ENCODE results near the gene WFIKKN2.

Gene WFIKKN2

DNA sequence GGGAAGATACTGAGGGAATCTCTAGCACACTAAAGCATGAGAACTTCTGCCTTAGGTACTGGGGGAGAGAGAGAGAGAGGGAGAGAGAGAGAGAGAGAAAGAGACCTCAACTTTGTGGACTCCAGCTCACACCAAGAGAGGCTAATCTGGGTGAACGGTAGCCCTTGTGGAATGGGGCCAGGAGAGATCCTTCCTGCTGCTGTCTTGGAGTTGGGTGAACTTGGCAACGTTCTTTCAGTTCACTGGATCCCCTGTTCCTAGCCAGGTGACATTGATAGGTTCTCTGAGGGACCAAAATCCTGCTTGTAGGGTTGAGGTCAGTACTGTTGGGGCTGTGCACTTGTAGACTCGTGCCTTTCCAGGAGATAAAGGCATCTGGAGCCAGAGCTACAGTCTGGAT is 26.5 kb upstream of the WFIKKN2 start:
- no peak for DNase-seq (ENCODE audit: low read depth, low spot score)

DNA sequence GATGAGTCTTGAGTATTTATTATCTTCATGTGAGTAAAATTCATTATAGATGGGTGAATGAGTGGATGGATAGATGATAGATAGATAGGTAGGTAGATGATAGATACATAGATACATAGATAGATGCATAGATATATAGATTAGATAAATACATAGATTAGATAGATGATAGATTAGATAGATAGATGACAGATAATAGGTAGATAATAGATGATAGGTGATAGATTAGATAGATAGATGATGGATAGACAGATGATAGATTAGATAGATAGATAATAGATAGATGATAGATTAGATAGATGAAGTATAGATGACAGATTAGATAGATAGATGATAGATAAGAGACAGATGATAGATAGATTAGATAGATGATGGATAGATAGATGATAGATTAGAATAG is 21.8 kb upstream of the WFIKKN2 start:
- no peak for DNase-seq (ENCODE audit: low read depth, low spot score)

DNA sequence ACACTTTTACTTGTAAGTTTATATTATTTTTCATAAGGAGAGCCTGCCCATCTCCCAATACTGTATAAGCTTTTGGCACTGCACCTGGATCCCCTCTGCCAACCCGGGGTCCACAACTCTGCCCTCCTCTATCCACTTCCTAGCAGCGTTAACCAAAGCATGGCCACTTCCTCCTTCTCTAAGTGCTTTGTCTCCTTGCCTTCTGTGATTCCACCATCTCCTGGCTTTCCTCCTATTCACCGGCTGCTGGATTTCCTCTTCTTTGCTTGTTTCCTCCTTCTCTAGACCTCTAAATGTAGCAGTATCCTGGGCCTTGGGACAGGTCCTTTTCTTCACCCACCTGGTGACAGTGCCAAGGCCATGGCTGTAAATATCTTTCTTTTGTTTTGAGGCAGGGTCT is 20.0 kb upstream of the WFIKKN2 start:
- DNase-seq (ENCODE audit: low read depth, low spot score): no peak

DNA sequence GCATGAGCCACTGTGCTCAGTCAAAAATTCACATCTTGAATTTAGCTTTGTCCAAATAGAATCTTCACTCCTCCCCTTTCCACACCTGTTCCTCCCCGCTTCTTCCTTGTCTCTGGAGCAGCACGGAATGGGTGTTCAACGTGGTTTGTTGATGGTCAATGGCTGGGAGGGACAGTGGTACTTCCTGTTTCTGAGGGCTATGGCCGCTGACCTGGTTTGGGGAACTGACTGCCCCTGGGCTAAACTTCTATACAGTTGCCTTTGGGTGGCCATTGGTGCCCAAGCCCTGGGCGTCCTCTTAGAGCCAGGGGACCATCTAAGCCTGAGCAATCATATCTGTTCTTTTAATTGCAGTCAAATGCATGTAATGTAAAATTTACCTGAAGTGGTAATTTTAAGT is 19.1 kb upstream of the WFIKKN2 start:
- DNase-seq (ENCODE audit: low read depth, low spot score): no peak

DNA sequence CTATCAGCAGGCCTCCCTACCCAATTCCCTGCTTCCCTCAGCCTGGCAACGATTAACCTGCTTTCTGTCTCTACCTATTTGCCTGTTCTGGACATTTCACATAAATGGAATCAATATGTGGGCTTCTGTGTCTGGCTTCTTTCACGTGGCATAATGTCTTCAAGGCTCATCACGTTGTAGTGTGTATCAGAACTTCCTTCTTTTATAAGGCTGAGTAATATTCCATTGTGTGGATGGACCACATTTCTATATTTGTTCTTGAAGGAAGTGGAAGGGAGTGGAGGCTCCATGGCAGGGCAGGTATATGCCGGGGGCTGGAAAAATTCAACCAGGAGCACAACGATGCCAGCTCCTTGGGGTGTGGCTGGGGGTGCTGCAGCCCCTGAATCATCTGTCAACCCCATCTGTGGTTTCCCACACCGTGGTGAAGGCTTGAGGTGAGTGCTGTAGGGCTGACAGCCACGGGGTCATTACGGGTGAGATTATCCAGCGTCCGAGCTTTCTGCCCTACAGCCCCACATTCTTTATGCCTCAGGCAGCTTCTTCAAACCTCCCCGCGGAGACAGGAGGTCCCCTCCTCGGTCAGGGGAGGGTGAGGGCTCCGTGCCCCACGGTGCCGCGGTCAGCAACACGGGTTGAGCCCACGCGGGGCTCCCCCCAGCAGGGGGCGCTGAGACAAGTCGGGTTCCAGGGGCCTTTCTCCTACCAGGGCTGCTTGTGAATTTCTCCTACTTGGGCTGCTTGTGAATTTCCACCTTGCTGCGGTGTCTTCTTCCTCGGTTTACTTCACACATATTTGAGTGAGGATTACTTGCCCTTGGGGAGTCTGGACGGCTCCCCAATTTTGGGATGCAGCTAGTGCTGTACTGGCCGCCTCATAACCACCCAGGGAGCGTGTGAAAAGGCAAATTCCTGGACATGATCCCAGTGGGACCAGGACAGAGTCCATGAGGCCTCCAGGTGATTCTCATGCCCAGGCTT is 18.3 kb upstream of the WFIKKN2 start:
- DNase-seq (ENCODE audit: low read depth, low spot score): no peak

DNA sequence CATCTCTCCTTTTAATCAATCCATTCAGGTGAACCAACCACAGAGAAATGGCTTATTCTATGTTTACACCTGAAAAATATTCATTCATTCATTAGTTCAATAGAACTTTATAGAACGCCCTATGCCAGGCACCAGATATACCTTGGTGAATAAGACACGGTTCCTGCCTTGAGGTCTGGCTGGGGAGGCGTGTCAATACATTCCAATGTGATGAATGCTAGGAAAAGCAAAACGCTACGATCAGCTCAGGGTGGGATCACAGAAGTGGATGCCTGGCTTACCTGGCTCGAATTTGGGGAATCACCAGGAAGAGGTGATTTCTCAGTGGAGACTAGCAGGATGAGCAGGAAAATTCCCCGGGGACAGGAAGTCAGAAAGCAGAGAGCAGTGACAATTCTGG is 17.5 kb upstream of the WFIKKN2 start:
- no peak for DNase-seq (ENCODE audit: low read depth, low spot score)

DNA sequence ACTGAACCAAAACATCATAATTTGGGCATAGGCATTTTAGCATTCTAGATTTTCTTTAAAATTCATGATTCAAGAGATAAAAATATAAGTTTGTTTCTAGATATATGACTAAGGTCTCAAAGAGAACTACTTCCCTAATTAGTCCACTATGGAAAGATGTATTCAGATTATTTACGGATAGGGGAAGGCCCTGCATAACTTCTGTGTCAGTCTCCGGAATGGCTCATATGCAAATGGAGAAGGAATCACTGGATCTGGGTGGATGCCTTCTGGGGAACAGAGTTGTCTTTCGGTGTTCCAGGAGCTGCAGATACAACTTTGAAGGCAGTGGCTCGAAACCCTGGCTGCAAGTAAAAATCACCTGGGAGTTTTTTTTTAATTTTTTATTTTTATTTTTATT is 17.1 kb upstream of the WFIKKN2 start:
- no peak for DNase-seq (ENCODE audit: low read depth, low spot score)

DNA sequence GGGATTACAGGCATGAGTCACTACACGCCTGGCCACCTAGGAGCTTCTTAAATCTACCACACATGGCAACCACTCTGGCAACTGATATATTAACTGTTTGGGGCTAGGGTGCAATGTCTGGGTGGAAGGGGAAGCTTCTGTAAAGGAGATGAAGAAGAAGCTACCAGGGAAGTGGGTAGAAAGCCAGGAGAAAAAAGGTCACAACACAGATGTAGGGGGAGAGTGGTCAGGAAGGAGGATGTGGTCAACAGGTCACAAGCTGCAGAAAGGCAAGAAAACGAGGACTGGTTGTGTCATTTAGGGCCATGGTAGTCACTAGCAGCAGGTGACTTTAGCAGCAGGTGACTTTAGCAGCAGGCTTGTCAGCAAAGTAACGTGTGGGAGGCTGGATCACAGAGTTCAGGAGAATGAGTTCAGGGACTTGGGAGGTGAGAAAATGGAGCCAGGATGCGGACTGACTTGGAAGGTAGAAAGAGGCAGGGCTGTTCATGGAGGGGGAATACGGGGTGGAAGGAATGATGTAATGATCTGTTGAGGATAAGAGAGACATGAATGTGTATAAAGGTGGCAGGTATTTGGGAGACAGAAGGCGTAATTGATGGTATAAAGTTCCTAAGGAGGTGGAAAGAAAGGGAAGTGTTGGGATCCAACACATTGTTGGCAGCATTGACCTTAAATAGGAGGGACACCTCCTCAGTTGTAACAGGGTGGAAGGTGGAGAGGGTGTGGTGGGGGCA is 16.3 kb upstream of the WFIKKN2 start:
- no peak for DNase-seq (ENCODE audit: low read depth, low spot score)

DNA sequence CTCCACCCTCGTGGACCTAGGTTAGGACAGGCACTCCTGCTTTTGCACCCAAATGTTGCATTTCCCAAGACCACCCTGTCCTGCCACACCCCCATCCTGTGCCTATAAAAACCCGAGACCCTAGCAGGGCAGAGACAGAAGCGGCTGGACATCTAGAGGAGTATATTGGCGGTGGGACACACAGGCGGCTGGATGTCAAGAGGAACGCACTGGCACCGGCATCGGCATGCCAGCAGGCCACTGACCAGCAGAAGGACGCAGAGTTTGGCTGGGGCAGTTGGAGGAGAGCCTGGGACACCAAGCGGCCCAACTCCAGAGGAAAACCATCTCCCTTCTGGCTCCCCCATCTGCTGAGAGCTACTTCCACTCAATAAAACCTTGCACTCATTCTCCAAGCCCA is 14.7 kb upstream of the WFIKKN2 start:
- DNase-seq (ENCODE audit: low read depth, low spot score): no peak

DNA sequence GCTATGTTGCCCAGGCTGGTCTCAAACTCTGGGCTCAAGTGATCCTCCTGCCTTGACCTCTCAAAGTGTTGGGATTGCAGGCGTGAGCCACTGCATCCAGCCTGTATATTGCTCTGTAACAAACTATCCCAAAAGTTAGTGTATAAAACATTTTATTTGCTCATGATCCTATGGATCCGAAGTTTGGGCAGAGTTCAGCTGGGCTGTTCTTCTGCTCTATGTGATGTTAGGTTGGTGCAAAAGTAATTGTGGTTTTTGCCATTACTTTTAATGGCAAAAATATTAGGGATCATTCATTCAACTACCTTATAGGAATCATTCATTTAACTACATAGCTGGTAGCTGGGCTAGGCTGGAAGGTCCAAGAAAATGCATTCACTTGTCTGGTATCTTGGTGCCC is 12.8 kb upstream of the WFIKKN2 start:
- DNase-seq (ENCODE audit: low read depth, low spot score): no peak

DNA sequence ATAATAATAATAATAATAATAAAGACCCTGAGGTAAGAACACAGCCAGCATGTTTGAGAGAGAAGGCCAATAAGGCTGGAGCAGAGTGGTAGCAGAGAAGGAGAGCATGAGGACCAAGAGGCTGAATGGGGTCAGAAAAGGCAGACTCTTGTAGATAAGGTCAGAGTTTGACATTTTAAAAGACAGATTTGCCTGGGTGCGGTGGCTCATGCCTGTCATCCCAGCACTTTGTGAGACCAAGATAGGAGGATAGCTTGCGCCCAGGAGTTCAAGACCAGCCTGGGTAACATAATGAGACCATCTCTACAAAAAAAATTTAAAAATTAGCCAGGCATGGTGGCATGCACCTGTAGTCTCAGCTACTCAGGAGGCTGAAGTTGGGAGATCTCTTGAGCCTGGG is 11.0 kb upstream of the WFIKKN2 start:
- no peak for DNase-seq (ENCODE audit: low read depth, low spot score)

DNA sequence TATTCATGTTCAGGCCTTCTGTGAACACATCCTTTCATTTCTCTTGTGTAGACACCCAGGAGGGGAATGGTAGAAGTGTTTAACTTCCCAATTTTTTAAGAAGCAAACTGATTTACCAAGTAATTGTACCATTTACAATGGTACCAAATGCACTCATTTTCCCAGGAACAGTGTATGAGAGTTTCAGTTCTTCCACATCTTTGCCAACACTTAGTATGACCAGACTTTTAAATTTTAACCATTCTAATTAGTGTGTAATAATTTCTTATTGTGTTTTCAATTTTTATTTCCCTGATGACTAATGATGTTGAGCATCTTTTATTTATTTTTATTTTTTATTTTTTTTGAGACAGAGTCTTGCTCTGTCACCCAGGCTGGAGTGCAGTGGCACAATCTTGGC is 10.2 kb upstream of the WFIKKN2 start:
- DNase-seq (ENCODE audit: low read depth, low spot score): no peak

DNA sequence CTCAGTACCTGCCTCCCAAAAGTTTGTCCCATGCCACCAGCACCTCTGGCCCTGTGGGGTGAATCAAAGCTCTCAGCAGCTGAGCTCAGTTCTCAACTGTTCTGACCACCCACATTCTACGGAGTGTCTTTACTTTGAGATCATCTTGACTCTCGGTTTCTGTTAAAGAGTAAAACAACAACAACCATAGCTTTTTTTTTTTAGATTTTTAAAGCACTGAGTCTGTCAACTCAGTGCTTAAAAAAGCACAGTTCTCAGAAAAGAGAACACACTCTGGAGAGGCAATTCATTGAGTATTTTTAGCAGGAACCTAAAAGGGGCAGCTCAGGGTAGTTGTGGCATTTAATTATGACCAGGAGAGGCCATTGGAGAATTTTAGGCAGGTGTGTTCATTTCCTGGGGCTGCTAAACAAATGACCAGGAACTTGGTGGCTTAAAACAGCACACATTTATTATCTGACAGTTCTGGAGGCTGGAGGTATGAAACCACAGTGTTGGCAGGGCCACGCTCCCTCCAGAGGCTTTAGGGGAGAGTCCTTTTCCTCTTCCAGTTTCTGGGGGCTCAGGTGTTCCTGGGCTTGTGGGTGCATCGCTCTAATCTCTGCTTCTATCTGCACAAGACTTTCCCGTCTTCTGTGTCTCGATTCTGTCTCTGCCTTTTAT is 6.7 kb upstream of the WFIKKN2 start:
- no peak for DNase-seq (ENCODE audit: low read depth, low spot score)

DNA sequence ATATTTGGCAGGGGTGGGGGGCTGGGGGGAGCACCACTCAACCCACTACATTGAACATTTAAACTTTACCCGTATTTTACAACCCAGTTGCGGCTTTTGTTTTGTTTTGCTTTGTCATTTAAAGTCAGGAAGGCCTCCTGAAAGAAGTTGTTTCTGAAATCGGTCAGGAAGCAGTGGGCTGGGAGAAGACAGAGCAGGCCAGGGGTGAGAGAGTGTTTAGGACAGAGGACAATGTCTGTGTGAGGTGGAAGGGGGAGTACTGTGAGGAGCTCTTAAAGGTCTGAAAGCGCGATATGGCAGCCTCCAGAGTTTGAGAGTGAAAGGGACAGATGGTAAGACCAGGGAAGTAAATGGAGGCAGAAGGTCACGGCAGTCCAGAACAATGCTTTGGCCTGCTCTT is 6.1 kb upstream of the WFIKKN2 start:
- no peak for DNase-seq (ENCODE audit: low read depth, low spot score)

DNA sequence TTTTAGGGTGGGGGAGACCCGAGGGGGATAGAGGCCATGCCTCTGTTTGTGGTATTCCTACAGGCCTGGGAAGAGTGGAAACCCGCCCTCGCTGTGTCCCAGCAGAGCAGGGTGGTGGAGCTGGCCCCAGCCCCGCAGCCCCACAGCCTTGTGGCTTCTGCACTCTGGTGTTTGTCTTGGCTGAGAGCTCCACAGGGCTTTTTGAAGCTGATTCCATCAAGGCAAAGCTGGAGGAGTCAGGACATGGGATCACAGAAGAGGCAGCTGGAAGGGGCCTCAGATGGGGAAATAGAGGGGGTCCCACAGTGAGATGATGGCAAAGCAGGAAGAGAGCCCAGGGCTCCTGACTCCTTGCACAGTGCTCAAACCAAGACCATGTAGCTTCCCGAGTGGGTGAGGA is 5.0 kb upstream of the WFIKKN2 start:
- DNase-seq (ENCODE audit: low read depth, low spot score): no peak

DNA sequence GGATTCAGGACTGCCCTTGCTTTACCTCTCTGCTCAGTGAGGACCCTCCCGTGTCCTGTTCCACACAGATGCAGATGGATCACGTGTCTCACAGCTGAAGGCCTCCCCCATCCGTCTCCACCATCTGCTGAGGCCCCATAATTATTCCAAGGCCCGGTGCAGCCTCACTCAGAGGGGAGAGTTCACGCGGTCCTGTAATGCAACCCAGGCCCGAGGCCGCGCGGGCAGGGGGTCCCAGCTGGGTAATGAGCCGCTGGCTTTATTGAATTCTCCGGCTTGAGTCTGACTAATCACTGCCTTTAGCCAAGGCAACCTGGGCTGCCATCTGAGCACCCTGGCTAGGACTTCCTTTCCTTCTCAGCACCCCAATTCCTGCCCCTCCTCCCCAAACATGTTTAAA is 4.4 kb upstream of the WFIKKN2 start:
- peak; percentile 72 for DNase-seq (ENCODE audit: low read depth, low spot score)

DNA sequence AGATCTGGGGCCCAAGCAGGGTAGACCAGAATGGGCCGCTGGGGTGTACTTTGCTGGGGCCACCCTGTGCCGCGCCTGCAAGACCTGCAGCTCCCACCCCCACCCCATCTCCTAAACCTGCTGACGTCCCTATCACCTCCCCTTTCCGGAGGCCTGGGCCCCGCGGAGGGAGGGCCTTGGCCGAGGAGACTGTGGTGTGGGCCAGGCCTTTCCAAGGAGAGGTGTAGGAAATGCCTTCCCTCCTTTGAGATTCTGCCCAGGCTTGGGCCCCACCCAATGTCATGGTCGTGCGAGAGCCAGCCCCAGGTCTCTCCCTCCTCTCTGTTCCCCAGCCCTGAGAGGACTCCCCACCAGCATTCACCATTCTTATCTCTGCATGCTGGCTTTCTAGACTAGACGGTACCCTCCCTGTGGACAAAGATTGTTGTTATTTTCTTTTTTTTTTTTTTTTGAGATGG is 3.9 kb upstream of the WFIKKN2 start:
- no peak for DNase-seq (ENCODE audit: low read depth, low spot score)

DNA sequence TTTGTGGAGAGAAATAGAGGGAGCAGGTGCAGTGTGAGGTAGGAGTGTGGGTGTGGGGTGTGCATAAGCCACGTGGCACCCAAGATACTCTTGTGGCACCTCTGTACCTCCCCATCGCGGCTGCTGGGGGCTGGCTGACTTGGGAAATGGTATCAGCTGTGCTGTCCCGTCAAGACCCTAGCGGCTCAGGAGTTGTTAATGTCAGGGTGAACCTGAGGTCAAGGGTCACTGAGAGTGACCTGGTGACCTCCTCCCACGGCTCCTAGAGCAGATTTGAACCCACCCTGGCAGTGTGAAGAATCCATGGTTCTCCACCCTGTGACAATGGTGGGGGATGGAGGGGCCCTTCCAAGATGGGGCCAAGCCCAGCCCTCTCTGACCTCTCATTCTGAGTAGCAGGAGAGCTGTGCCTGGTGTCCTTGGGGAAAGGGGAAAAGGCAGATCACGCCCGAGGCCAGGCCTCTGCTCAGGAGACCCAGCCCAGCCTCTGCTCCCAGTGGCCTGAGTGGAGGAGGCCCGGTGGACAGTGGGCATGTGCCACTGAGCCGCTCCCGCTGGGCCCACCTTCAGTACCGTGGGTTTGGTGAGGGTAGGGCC is 3.0 kb upstream of the WFIKKN2 start:
- DNase-seq (ENCODE audit: low read depth, low spot score): no peak

DNA sequence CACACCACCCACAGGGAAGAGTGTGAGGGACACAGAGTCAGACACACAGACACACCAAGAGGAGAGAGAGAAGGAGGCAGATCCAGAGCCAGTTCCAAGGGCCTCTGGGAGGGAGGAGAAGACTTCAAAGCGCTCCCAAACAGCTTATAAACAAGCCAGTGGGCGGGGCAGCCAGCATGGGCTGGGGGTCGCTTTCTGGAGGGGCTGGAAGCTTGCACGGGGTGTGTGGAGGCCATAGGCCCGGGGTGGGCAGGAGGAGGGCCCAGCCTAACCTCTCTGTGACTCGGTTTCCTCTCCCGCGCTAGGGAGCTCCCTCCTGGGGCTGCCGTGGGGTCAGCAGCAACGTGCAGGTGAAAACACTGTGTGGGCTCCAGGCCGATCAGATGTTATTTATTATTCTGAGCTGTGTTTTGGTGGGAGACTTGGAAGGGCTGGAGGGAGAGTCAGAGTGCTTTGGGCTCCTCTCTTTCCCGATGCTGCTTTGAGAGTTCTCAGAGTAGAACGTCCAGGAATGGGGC is 2.5 kb upstream of the WFIKKN2 start:
- DNase-seq (ENCODE audit: low read depth, low spot score): no peak

DNA sequence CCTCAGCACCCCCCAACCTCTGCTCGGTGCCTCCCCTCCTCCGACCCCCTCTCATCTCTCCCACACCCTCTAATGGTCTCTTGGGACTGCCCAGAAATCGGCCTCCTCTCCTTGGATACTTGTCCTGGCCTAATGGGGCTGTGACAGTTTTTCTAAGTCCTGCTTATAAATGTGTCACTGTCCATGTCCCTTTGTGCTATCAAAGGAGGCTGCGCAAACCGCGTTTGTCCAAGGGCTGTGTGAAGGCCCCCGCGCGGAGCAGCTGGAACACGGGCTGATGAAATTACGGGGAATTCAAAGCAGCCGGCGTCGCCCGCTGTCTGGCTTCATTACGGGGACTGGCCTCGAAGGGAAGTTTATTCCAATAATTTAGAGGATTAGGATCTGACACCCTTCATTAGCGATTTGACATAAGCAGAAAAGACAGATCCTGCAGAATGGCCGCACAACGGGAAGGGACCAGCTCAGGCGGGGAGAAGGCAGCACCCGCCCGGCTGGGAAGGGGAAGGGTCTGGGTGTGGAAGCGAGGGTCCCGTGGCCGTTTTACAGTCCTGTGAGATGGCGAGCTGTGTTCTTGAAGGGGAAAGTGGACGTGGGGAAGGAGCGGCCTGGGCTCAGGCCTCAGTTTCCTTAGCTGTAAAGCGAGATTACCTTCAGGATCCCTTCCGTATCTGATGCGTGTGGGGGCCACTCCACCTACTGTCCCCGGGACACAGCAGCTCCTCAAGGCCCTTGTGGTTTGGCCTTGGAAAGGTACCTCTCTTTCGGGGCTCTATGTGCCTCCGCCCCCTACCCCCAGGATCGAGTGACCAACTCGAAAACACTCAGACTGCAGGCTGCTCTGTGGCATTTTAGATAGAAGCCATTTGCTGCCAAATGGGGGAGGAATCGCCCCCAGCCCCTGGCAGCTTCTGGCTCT is 1.6 kb upstream of the WFIKKN2 start:
- DNase-seq (ENCODE audit: low read depth, low spot score): no peak
